Suprapubic skin (tissue), 4 donors: ENCODE data around the gene SIMC1. TPM values are rescaled to one million over a fixed set of nuclear protein-coding genes. Genes with fewer than 3 reads are reported as not detected.
"Not testable (repeated sequence)": the region's sequence is repeated elsewhere in the genome, so short reads cannot be mapped to it uniquely, and the experiment has no call there.

Experiments used
- DNase-seq, 2 donors: peaks; one replicate each; pipeline ENCODE4 v3.0.0-alpha.2; 2019; ENCODE audit warnings: low spot score in 2 of 2
- H3K27ac ChIP-seq: fragments of 200-600 bp; sonication (generic); one replicate; pipeline ENCODE4 v1.5.1; 2019
- H3K27me3 ChIP-seq: fragments of 200-600 bp; sonication (generic); one replicate; pipeline ENCODE4 v1.5.1; 2019
- H3K36me3 ChIP-seq: fragments of 200-600 bp; sonication (generic); one replicate; pipeline ENCODE4 v1.5.1; 2019
- H3K4me1 ChIP-seq: fragments of 200-600 bp; sonication (generic); one replicate; pipeline ENCODE4 v1.5.1; 2019
- H3K4me3 ChIP-seq: fragments of 200-600 bp; sonication (generic); one replicate; pipeline ENCODE4 v1.5.1; 2019; ENCODE audit warnings: mild to moderate bottlenecking
- H3K9me3 ChIP-seq: fragments of 200-600 bp; sonication (generic); one replicate; pipeline ENCODE4 v1.5.1; 2019
- CTCF ChIP-seq, 2 donors: fragments of 200-600 bp in 1 of 2; fragments of 450-650 bp in 1 of 2; sonication (generic) in 1 of 2; IDR thresholded peaks; one replicate each; pipeline ENCODE4 v1.5.1; 2016 to 2019; ENCODE audit warnings: antibody characterized with exemption in 2 of 2, mild to moderate bottlenecking in 1 of 2, moderate library complexity in 1 of 2
- WGBS: methylation state at CpG from one replicate; pipeline ENCODE4 v1.1.5; 2018; 5-methylcytosine and 5-hydroxymethylcytosine counted together
- total RNA-seq, 4 donors: library from RNA; depleted of rRNA; stranded (reverse); fragments of >200 nt; gene quantifications; one replicate each; pipeline ENCODE4 v1.1.0, GENCODE V29; 2016

Gene SIMC1
- total RNA-seq, 4 donors from 2014 or later, result 9.6 to 27.8 (median 12.9) TPM

GRCh38 chr5:176235155-176235554 is 3.1 kb upstream of the SIMC1 start:
- not testable (repeated sequence) for H3K4me1 ChIP-seq, H3K27ac ChIP-seq, H3K36me3 ChIP-seq, DNase-seq, H3K4me3 ChIP-seq, H3K27me3 ChIP-seq, H3K9me3 ChIP-seq
- 0% methylated on average over 1 of the region's 1 CpG for WGBS
- TF ChIP-seq CTCF (IDR thresholded peaks at IDR 0.05), result peak in 1 of 2 donors; percentile 13

GRCh38 chr5:176238645-176239283 is 540 bp downstream of the SIMC1 start:
- not testable (repeated sequence) for H3K9me3 ChIP-seq, H3K27ac ChIP-seq, H3K4me1 ChIP-seq, H3K27me3 ChIP-seq, H3K36me3 ChIP-seq, DNase-seq
- peak overlapping the region; percentile 58 for H3K4me3 ChIP-seq
- no CpG with 5 or more reads among the region's 59 CpGs for WGBS

GRCh38 chr5:176239304-176239703 is 1.1 kb downstream of the SIMC1 start:
- not testable (repeated sequence) for H3K27ac ChIP-seq, H3K27me3 ChIP-seq, H3K9me3 ChIP-seq, H3K4me3 ChIP-seq, H3K36me3 ChIP-seq, H3K4me1 ChIP-seq, DNase-seq
- no CpG with 5 or more reads among the region's 10 CpGs for WGBS

GRCh38 chr5:176244318-176244717 is 6.1 kb downstream of the SIMC1 start:
- H3K27ac ChIP-seq, DNase-seq: not testable (repeated sequence)
- 100% methylated on average over 1 of the region's 2 CpGs for WGBS

GRCh38 chr5:176245074-176245473 is 6.8 kb downstream of the SIMC1 start:
- H3K27me3 ChIP-seq, result not testable (repeated sequence)
- 62% methylated on average over 6 of the region's 6 CpGs for WGBS

More at GRCh38 chr5:176244318-176244717, 6.1 kb downstream of the SIMC1 start:
- H3K4me3 ChIP-seq, H3K36me3 ChIP-seq, H3K4me1 ChIP-seq, H3K9me3 ChIP-seq, H3K27me3 ChIP-seq: not testable (repeated sequence)

GRCh38 chr5:176245489-176245888 is 7.3 kb downstream of the SIMC1 start:
- not testable (repeated sequence) for H3K27me3 ChIP-seq, H3K4me3 ChIP-seq, H3K27ac ChIP-seq, H3K36me3 ChIP-seq, H3K9me3 ChIP-seq, H3K4me1 ChIP-seq, DNase-seq
- WGBS, result 67% methylated on average over 5 of the region's 5 CpGs

More at GRCh38 chr5:176245074-176245473, 6.8 kb downstream of the SIMC1 start:
- H3K27ac ChIP-seq, H3K36me3 ChIP-seq, H3K4me1 ChIP-seq, H3K4me3 ChIP-seq, DNase-seq, H3K9me3 ChIP-seq: not testable (repeated sequence)

- 100% methylated on average over 2 of the region's 2 CpGs for WGBS
- not testable (repeated sequence) for DNase-seq, H3K36me3 ChIP-seq
Observed at GRCh38 chr5:176250691-176251090, 12.5 kb downstream of the SIMC1 start.

GRCh38 chr5:176252171-176252570 is 13.9 kb downstream of the SIMC1 start:
- not testable (repeated sequence) for H3K4me3 ChIP-seq, H3K9me3 ChIP-seq, H3K27me3 ChIP-seq, H3K36me3 ChIP-seq, H3K27ac ChIP-seq, H3K4me1 ChIP-seq, DNase-seq
- WGBS, result 94% methylated on average over 7 of the region's 36 CpGs

More at GRCh38 chr5:176250691-176251090, 12.5 kb downstream of the SIMC1 start:
- H3K4me3 ChIP-seq, H3K27ac ChIP-seq, H3K27me3 ChIP-seq, H3K9me3 ChIP-seq, H3K4me1 ChIP-seq: not testable (repeated sequence)

- not testable (repeated sequence) for DNase-seq, H3K4me1 ChIP-seq, H3K27ac ChIP-seq, H3K9me3 ChIP-seq, H3K36me3 ChIP-seq, H3K4me3 ChIP-seq, H3K27me3 ChIP-seq
- 94% methylated on average over 8 of the region's 8 CpGs for WGBS
Observed at GRCh38 chr5:176253370-176254065, 15.3 kb downstream of the SIMC1 start.

- H3K4me3 ChIP-seq, H3K9me3 ChIP-seq: not testable (repeated sequence)
- WGBS, result 32% methylated on average over 2 of the region's 2 CpGs
Observed at GRCh38 chr5:176254066-176254393, 15.8 kb downstream of the SIMC1 start.

GRCh38 chr5:176257871-176258505 is 19.8 kb downstream of the SIMC1 start:
- not testable (repeated sequence) for H3K4me3 ChIP-seq, H3K9me3 ChIP-seq, H3K27me3 ChIP-seq, H3K4me1 ChIP-seq, DNase-seq, H3K36me3 ChIP-seq, H3K27ac ChIP-seq
- WGBS, result 93% methylated on average over 4 of the region's 5 CpGs

More at GRCh38 chr5:176254066-176254393, 15.8 kb downstream of the SIMC1 start:
- not testable (repeated sequence) for H3K4me1 ChIP-seq, H3K27me3 ChIP-seq, H3K27ac ChIP-seq, DNase-seq, H3K36me3 ChIP-seq

GRCh38 chr5:176260682-176261081 is 22.5 kb downstream of the SIMC1 start:
- H3K27me3 ChIP-seq, H3K4me3 ChIP-seq, H3K36me3 ChIP-seq, DNase-seq, H3K4me1 ChIP-seq, H3K27ac ChIP-seq, H3K9me3 ChIP-seq: not testable (repeated sequence)
- WGBS, result 91% methylated on average over 5 of the region's 5 CpGs

GRCh38 chr5:176266448-176266847 is 28.2 kb downstream of the SIMC1 start:
- H3K9me3 ChIP-seq, H3K27me3 ChIP-seq, DNase-seq, H3K4me1 ChIP-seq, H3K36me3 ChIP-seq, H3K27ac ChIP-seq, H3K4me3 ChIP-seq: not testable (repeated sequence)
- WGBS, result 92% methylated on average over 1 of the region's 1 CpG
